HG03045 (cell line): ENCODE results near the gene AOC3.
"Not testable (repeated sequence)": the region's sequence is repeated elsewhere in the genome, so short reads cannot be mapped to it uniquely, and the experiment has no call there.

Experiments used
- ATAC-seq: cut with Tn5 transposase; IDR thresholded peaks from one replicate; pipeline ENCODE4 v1.9.1; 2021; ENCODE audit warnings: mild to moderate bottlenecking, moderate library complexity; ENCODE audit not compliant: unreplicated experiment

Gene AOC3

GRCh38 chr17:42866631-42867575 is 15.9 kb downstream of the AOC3 start:
- no peak for ATAC-seq

- not testable (repeated sequence) for ATAC-seq
Measured at GRCh38 chr17:42867694-42868261, 16.8 kb downstream of the AOC3 start.

GRCh38 chr17:42868338-42868737 is 17.3 kb downstream of the AOC3 start:
- no peak for ATAC-seq

- no peak for ATAC-seq
Measured at GRCh38 chr17:42871647-42872046, 20.6 kb downstream of the AOC3 start.

GRCh38 chr17:42872251-42872965 is 21.4 kb downstream of the AOC3 start:
- no peak for ATAC-seq

GRCh38 chr17:42873315-42873714 is 22.3 kb downstream of the AOC3 start:
- ATAC-seq: no peak

- ATAC-seq: not testable (repeated sequence)
Measured at GRCh38 chr17:42873932-42874695, 23.1 kb downstream of the AOC3 start.

- no peak for ATAC-seq
Measured at GRCh38 chr17:42877037-42877436, 26.0 kb downstream of the AOC3 start.

- no peak for ATAC-seq
Measured at GRCh38 chr17:42878123-42878880, 27.3 kb downstream of the AOC3 start.

GRCh38 chr17:42878924-42879595 is 28.1 kb downstream of the AOC3 start:
- no peak for ATAC-seq

- ATAC-seq: no peak
Measured at GRCh38 chr17:42879596-42879985, 28.6 kb downstream of the AOC3 start.

GRCh38 chr17:42880776-42881310 is 29.8 kb downstream of the AOC3 start:
- ATAC-seq: no peak

- ATAC-seq: not testable (repeated sequence)
Measured at GRCh38 chr17:42881706-42882105, 30.7 kb downstream of the AOC3 start.

GRCh38 chr17:42882166-42882565 is 31.2 kb downstream of the AOC3 start:
- ATAC-seq: no peak

GRCh38 chr17:42883802-42884558 is 33.0 kb downstream of the AOC3 start:
- no peak for ATAC-seq

GRCh38 chr17:42885806-42886205 is 34.8 kb downstream of the AOC3 start:
- not testable (repeated sequence) for ATAC-seq

GRCh38 chr17:42886283-42887176 is 35.5 kb downstream of the AOC3 start:
- ATAC-seq: no peak

- ATAC-seq: no peak
Measured at GRCh38 chr17:42889809-42890208, 38.8 kb downstream of the AOC3 start.
